Liver (tissue), 3 donors: ENCODE measurements around the gene RALGPS2.

ENCODE experiments used
- FOXA1 ChIP-seq: IDR thresholded peaks from 2 replicates; pipeline ENCODE4 v1.6.1; 2016; ENCODE audit warnings: antibody characterized with exemption
- GABPA ChIP-seq, 2 donors: IDR thresholded peaks in 1 of 2; conservative IDR thresholded peaks in 1 of 2; 2 replicates each; pipeline ENCODE4 v1.6.1; 2016; ENCODE audit warnings: antibody characterized with exemption in 2 of 2, mild to moderate bottlenecking in 1 of 2, moderate library complexity in 1 of 2
- HNF4A ChIP-seq, 2 donors: conservative IDR thresholded peaks; 2 replicates each; pipeline ENCODE4 v1.6.1; 2016; ENCODE audit warnings: antibody characterized with exemption in 2 of 2, mild to moderate bottlenecking in 2 of 2
- HNF4G ChIP-seq: IDR thresholded peaks from 2 replicates; pipeline ENCODE4 v1.6.1; 2016; ENCODE audit warnings: antibody characterized with exemption
- JUND ChIP-seq, 2 donors: IDR thresholded peaks; 2 replicates each; pipeline ENCODE4 v1.6.1; 2016; ENCODE audit warnings: antibody characterized with exemption in 2 of 2
- RAD21 ChIP-seq, 2 donors: IDR thresholded peaks; 2 replicates each; pipeline ENCODE4 v1.6.1; 2016; ENCODE audit warnings: antibody characterized with exemption in 2 of 2, mild to moderate bottlenecking in 2 of 2
- RXRA ChIP-seq, 2 donors: IDR thresholded peaks; 2 replicates each; pipeline ENCODE4 v1.6.1; 2017 to 2018; ENCODE audit warnings: antibody characterized with exemption in 2 of 2, mild to moderate bottlenecking in 1 of 2
- SP1 ChIP-seq: IDR thresholded peaks from 2 replicates; pipeline ENCODE4 v1.6.1; 2018; ENCODE audit warnings: antibody characterized with exemption, mild to moderate bottlenecking
- TAF1 ChIP-seq: conservative IDR thresholded peaks from 2 replicates; pipeline ENCODE4 v1.6.1; 2016; ENCODE audit warnings: antibody characterized with exemption, mild to moderate bottlenecking
- YY1 ChIP-seq: IDR thresholded peaks from 2 replicates; pipeline ENCODE4 v1.6.1; 2016; ENCODE audit warnings: antibody characterized with exemption, mild to moderate bottlenecking
- TF ChIP-seq, protein P1 (sequence below): IDR thresholded peaks from 2 replicates; pipeline ENCODE4 v1.6.1; 2016; ENCODE audit warnings: antibody characterized with exemption
- TF ChIP-seq, protein P2 (sequence below): fragments of 150-350 bp; IDR thresholded peaks from 2 replicates; pipeline ENCODE4 v1.5.1; 2017; ENCODE audit warnings: improper control_type of control experiment, low read depth, low read length; ENCODE audit not compliant: missing input control
- TF ChIP-seq, protein P3 (sequence below): IDR thresholded peaks from 2 replicates; pipeline ENCODE4 v1.6.1; 2016; ENCODE audit warnings: antibody characterized with exemption
- donor health status: healthy.
- donor health status: healthy.

GRCh38 chr1:178962853-178963711 is 238.0 kb downstream of the RALGPS2 start:
- TF ChIP-seq, protein P1, sequence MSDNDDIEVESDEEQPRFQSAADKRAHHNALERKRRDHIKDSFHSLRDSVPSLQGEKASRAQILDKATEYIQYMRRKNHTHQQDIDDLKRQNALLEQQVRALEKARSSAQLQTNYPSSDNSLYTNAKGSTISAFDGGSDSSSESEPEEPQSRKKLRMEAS = no peak
- TF ChIP-seq RXRA (IDR thresholded peaks at IDR 0.05) (no peak), RAD21 (IDR thresholded peaks at IDR 0.05) (peak in 1 of 2 donors; percentile 15), JUND (IDR thresholded peaks at IDR 0.05) (no peak), SP1 (no peak), FOXA1 (no peak), GABPA (IDR thresholded peaks at IDR 0.05 in 1 of 2, conservative IDR thresholded peaks at IDR 0.05 in 1 of 2) (no peak), HNF4G (no peak), HNF4A (conservative IDR thresholded peaks at IDR 0.05) (no peak), YY1 (no peak), TAF1 (no peak)
- TF ChIP-seq, protein P2, sequence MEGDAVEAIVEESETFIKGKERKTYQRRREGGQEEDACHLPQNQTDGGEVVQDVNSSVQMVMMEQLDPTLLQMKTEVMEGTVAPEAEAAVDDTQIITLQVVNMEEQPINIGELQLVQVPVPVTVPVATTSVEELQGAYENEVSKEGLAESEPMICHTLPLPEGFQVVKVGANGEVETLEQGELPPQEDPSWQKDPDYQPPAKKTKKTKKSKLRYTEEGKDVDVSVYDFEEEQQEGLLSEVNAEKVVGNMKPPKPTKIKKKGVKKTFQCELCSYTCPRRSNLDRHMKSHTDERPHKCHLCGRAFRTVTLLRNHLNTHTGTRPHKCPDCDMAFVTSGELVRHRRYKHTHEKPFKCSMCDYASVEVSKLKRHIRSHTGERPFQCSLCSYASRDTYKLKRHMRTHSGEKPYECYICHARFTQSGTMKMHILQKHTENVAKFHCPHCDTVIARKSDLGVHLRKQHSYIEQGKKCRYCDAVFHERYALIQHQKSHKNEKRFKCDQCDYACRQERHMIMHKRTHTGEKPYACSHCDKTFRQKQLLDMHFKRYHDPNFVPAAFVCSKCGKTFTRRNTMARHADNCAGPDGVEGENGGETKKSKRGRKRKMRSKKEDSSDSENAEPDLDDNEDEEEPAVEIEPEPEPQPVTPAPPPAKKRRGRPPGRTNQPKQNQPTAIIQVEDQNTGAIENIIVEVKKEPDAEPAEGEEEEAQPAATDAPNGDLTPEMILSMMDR = no peak
- TF ChIP-seq, protein P3, sequence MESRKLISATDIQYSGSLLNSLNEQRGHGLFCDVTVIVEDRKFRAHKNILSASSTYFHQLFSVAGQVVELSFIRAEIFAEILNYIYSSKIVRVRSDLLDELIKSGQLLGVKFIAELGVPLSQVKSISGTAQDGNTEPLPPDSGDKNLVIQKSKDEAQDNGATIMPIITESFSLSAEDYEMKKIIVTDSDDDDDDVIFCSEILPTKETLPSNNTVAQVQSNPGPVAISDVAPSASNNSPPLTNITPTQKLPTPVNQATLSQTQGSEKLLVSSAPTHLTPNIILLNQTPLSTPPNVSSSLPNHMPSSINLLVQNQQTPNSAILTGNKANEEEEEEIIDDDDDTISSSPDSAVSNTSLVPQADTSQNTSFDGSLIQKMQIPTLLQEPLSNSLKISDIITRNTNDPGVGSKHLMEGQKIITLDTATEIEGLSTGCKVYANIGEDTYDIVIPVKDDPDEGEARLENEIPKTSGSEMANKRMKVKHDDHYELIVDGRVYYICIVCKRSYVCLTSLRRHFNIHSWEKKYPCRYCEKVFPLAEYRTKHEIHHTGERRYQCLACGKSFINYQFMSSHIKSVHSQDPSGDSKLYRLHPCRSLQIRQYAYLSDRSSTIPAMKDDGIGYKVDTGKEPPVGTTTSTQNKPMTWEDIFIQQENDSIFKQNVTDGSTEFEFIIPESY = no peak
